GM19395 (cell line): Measurements from ENCODE around the gene SGCD.

Experiments used
- ATAC-seq: cut with Tn5 transposase; IDR thresholded peaks from one replicate; pipeline ENCODE4 v1.9.1; 2021; ENCODE audit warnings: mild to moderate bottlenecking, moderate library complexity; ENCODE audit not compliant: unreplicated experiment

SGCD gene

DNA sequence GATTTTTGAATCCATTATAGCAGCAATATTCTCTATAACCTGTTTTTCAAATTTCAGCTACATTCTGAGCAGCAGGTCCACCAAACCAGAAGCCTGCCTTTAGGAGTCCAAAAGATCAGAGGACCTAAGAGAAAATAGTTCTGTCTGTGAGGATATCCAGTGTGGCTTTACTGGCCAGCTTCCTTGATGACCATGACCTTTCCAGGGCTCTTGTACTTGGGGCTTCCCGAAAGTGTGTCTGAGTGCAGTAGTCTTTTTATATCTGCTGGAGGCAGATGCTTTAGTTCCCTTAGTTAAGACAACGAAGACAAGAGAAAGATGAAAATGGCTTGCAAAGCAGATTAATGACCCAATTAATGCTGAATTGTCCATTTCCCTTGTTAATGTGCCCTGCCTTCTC, 72.4 kb downstream of the SGCD start:
- ATAC-seq, result no peak

DNA sequence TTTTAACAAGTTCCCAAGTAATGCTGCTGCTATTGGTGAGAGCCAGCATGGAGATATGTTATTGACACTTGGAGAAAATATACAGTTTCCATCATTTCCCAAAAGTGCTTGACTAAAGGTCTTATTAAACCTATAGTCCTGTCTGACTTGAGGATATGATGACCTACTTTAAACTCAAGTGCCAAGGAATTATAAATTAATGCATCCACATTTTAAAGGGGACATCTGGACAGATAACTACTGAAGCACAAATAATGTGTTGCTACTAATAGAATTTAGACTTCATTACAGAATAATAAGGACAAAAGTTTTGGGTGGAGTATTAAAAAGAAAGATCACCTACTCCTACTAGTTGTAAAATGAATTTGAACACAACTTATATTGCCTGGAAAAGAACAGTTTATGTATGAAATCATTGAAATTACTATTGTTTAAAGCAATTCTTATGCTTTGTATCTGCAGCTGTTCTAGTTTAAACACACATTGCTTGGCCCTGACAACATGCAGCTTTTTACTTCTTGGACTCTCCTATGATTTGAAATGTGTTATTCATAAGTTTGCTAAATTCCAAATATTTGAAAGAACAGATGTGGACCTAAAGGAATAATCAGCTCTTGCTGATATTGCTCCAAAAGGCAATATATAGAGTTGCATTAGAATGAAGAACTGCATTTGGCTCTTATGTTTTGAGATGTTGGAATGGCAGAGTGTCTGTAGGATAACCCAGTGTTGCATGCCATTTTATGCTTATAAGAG, 73.4 kb downstream of the SGCD start:
- ATAC-seq, result no peak

DNA sequence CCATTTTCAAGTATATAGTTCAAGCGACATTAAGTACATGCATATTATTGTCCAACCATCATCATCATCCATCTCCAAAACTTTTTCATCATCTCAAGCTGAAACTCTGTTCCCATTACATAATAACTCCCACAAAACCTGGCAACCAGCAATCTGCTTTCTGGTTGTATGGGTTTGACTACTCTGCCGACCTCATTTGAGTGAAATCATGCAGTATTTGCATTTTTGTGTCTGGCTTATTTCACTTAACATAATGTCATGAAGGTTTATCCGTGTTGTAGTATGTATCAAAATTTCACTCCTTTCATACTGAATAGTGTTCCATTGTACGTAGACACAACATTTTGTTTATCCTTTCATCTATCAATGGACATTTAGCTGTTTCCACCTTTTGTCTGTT, 74.8 kb downstream of the SGCD start:
- peak; percentile 13 for ATAC-seq

DNA sequence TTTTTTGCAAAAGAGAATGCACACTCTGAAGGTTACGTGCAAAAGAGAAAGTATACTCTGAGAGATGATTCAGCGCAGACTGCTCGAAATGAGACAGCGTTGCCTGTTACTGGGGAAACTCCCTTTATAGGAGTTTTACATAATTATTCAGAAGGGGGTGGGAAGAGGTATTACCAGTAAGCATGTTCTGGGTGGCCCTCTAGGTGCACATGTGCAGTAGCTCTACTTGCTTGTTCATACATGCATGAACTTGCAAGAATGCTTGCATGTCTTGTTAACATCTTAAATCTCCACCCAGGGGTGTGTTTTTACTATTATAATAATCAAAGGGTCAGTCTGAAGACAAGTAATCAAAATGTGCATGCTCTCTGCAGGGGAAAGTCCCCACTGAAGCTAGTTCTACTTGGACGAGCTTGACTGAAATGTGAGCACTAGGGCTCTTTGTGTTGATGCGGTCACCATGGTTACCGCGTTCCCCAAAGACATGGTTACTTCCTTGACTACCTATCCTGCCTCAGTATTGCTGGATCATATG, 75.5 kb downstream of the SGCD start:
- ATAC-seq, result peak; percentile 99

DNA sequence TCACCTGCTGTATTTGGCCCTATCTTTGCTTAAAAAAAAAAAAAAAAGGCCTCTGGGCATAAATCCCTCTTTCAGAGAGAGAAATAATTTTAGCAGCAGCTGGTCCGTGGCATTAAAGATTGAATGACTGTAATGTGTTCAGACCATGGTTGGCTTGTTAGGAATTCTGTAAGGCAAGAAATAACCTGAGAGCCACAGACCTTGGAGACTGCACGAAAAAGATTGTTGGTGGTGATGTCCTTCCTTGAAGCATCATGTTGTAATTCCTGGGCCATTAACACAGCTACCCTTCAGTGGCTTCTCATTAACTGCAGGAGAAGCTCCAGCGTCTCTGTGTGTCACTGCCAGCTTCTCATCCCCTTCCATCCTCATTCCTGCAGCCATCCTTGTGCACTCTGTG, 79.0 kb downstream of the SGCD start:
- ATAC-seq, result no peak

DNA sequence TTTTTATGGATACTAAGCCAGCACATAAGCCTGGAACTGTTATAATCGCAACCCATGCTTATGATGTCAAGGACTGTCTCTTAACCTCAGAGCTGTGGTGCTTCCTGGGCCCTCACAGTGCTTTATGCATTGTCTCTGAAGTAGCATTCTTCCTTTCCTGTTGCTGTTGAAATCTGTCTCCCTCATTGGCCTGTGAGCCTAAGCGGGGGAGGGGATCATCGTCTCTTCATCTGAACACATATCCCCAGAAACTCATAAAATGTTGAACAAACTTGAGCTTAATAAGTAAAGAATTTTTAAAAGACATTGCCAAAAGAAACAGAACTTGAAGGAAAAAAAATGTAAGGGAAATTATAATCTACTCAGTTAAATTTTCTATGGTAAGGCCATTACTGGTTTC, 80.3 kb downstream of the SGCD start:
- no peak for ATAC-seq

DNA sequence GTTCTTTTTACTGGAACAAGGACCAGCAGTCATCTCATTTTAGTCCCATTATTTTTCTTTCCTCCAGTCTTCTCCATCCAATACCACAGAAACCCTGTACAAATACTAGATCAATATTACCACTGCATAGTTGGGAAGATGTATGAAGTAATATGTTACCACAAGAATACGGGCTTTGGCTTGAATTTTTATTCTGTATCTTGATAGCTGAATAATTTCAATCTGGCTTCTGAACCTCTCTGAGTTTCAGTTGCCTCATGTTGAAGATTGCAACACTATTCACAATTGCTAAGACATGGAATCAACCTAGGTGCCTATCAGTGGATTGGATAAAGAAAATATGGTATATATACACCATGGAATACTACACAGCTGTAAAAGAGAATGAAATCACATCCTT, 82.9 kb downstream of the SGCD start:
- ATAC-seq, result no peak

DNA sequence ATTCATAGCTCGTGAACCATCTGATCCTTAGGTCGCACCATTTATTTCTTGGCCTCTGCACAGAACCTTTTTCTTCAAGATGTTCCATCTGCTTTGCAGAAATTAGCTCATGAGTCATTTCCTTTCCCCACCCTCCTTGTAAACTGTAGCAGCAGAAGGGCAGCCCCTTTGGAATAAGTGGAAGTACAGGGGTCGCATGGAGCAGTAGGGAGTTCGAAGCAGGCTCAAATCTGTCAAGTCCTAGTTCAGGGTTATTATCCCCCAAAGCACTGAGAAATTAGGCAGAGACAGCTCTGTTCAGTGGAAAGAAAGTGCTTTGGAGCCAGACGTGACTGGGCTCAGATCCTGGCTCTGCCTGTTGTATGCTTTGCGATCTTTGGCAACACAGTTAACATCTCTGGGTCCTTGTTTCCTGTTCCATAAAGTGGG, 84.2 kb downstream of the SGCD start:
- no peak for ATAC-seq

DNA sequence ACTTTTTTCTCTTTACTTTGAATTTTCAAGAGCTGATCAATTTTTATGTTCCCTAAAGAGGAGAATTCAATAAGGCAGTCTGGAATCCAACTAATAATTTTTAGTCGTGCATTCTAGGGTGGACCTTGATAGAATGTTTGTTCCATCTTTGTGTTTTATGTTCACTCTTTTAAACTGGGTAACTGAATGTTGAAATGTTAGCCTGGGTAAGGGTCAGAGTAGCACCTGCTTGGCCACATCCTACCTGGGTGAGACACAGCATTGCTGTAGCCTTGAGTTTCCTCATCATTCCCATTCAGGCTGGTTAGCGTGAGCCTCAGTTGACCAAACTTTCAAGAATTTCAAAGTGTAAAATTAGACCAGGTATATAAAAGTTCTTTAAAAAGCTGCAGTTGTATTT, 85.0 kb downstream of the SGCD start:
- no peak for ATAC-seq

DNA sequence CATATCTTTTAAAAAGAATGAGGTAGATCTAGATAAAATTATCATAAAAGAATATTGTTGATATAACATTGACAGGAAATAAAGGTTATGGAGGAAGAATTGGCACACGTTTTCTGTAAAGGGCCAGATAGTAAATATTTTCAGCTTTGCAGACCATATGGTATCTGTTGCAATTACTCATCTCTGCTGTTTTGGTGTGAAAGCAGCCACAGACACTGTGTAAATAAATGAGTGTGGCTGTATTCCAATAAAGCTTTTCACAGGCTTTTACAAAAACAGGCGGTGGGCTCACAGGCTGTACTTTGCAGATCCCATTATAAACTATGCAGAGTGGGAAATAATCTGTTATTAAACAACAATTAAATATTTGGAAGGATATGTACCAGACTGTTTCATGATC, 87.4 kb downstream of the SGCD start:
- ATAC-seq, result no peak

DNA sequence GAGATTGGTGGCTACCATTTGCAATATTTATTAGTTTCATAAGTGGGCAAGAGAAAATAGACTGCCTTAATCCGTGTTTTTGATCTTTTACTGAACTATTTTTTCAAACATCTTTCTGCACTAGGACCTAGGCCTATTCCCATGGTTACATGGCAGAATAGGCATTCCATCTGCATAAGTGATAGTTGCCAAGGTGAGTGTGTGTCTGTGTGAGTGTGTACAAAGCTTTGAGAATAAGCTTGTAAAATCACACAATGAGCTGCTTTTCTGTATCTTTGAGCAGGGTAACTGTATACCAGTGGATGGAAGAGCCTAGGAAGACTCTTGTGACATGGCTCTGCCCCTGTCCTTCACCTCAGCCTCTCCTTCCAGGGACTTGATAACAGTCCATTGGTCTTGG, 92.7 kb downstream of the SGCD start:
- ATAC-seq, result no peak

DNA sequence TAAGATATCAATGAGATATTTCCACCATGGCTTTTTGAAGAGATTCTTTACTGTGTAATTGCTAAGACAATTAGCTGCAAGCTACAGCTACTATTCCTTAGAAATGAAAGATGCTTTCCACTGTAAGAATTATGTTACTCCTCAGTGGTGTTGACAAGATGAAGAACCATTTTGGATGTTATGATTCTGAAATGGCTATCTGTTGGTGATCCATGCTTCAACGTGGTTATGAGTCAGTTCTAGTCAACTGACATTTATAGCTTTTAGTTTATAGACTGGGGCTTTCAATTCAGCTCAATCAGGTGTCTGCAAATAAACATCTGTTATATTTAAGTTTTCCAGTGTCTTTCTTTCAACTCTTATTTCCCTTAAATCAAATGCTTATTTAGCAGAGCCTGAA, 93.7 kb downstream of the SGCD start:
- ATAC-seq, result no peak

DNA sequence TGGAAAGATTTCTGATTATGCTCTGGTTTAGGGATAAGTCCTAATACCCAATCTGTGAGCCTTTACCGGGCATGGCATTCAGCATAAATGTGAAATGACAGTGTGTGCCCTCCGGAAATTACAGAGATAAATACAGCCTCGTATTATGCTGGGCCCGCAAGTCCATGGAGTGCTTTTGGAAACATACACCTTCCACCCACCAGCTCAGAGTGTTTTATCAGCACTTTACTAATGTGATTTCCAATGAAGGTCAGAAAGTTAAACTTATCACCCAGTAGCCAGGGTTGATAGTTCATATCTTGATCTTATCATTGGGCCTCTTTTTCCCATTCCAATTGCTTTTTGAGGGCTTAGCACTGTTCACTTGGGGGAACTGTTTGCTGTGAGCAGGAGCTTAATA, 94.8 kb downstream of the SGCD start:
- no peak for ATAC-seq

DNA sequence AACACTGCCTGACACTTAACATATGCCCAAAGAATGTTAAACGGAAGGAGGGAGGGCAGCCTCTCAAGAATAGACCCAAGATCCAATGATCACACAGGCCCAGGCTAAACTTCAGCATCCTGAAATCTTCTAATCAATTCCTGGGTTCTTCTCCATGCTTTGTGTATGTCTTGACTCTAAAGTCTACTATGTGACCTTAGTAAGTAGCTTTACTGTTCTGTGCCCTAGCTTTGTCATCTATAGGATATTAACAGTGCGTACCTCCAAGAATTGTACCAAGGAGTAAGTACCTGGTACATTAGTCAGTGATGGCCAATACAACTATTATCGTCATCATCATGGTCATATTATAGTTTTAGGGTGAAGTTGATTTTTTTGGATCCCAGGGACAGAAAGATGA, 96.6 kb downstream of the SGCD start:
- ATAC-seq, result no peak

DNA sequence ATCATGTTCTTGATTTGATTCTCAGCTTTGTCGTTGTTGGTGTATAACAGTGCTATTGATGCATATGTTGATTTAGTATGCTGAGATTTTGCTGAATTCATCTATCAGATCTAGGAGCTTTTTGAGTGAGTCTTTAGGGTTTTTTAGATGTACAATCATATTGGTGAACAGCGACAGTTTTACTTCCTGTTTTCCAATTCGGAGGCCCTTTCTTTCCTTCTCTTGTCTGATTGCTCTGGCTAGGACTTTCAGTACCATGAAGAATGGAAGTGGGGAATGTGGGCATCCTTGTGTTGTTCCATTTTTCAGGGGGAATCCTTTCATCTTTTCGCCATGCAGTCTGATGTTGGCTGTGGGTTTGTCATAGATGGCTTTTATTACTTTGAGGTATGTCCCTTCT, 100.4 kb downstream of the SGCD start:
- ATAC-seq, result no peak

DNA sequence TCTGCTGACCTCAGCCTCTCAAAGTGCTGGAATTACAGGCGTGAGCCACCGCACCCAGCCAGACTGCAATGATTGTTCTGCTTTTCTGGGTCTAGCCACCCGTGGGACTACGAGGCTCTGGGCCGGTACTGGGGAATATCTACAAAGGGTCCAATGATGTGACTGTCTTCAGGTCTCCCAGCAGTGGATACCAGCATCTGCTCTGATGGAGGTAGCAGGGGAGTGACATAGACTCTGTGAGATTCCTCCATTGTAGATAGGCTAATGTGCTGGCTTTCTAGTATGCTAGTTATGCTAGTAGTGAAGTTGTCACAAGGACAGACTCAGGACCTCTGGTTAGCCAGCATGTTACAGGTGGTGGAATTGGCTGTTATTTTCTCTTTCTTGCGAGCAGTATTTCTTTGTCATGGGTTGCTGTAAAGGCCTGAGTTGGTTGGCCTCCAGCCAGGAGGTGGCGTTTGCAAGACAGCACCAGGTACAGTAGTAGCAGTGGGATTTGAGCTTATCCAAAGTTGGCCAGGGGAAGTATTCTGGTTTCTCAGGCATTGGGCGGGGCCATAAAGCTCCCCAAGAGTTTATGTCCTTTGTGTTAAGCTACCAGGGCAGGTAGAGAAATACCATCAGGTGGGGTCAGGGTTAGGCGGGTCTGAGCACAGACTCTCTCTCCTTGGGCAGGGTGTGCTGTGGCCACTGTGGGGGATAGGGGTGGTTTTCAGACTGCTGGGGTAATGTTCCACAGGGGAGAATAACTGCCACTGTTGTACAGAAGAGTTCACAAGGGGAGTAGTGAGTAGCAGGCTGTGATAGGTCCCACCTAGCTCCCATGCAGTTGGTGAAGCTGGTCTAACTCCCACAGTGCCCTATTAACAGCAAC, 105.2 kb downstream of the SGCD start:
- ATAC-seq, result no peak

DNA sequence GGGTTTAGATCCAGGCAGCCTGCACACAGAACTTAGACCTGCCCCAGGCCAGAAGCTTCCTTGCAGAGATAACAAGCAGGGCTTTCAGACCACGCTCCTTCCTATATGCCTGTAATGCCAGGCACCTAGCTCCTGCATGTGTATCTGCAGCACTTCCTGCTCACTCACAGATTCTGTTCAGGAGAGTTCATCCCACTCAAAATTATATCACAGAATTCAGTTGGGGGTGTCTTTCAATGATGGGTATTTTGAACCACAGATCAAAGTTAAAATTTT, 105.8 kb downstream of the SGCD start:
- ATAC-seq, result no peak

DNA sequence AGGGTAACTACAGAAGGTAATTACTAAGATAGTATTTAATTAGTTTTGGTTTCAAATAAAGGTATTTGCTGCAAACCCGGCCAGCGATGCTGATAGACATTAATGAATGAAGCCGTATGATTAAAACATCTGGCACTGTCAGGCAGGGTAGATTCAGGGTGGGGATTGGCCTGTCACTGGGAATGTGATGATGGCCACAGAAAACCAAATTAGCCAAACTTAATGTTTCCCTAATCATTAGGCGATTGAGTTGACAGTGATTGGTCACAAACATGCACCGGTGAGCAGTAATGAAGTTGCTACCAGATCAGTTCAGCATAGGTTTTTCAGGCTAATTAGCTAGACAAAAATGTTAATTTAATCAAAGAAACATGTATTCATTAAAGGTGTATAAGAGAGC, 107.5 kb downstream of the SGCD start:
- no peak for ATAC-seq

DNA sequence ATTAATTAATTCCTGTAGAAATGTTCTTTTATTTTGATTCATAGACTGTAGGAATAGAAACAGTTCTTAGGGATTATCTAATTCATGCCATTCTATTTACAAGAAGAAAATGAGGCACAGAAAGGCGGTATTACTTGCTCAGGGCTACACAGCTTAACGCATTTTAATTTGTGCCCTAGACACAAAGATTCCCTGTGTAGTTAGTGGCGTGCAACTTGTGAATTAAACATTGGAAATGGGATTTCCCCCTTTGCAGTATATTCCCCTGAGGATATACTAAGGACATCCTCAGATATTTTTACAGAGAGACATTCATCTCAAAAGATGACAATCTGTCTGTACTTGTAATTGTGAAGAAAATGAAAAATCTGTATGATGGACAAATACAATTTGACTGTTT, 108.1 kb downstream of the SGCD start:
- ATAC-seq, result no peak

DNA sequence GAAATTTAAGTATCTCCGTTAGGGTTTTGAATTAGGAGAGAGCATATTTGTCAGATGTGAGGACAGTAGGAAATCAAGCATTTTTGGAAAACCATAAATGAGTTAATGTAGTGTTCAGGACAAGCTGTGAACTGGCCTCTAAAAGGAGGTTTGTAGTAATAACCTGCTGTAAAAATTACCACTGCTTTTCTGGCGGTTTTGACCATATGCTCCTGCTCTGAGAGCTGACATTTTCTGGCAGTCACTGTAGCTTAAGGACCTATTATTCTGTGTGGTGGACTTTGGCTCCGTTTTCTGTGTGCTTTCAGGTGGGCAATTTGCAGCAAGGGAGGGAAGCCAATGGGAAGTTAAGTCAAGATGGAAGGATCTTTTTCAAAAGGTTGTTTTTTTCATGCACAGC, 111.1 kb downstream of the SGCD start:
- ATAC-seq, result no peak

DNA sequence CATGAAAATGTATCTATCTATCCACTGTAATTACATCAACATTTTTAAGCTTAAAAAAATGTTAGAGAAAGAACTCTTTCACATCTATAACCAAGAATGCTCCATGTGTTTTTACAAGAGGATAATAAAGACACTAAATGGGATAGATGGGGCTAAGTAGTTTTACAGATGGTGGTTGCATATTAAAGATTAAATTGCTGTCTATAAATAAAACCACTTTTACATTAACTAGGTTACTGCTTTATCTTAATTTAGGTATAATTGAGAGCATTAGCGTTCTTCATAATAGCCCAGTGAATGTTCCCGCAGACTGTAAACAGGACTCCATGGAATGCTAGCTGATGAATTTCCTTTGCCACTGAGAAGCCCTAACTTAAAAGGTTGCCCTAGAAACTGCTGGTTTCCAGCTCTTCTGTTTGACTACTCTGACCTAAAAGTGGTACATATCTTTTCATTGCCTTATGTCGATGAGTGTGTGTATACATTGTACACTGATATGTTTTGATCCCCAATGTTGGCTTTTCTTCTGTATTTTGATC, 117.9 kb downstream of the SGCD start:
- ATAC-seq, result no peak

DNA sequence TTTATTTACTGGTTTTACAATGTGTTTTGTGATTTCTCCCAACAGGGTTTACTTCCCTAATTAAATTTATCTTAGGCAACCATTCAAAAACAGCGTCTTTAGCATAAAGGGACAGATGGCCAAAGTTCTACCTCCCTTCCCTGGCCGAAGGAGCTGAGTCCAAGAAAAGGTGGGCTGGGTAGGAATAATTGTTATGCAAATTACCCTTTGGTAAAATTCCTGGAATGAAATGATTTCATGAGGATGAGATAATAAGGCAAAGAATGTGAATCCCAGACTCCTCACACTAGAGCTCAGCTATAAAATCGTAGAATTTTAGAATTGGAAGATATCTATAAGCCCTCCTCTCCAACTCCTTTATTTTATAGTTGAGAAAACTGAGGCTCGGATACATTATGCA, 119.6 kb downstream of the SGCD start:
- ATAC-seq, result no peak
